Smooth muscle cell (in vitro differentiated cells): ENCODE results near the gene SLC1A7. TPM values are rescaled to one million over a fixed set of nuclear protein-coding genes. Genes with fewer than 3 reads are reported as not detected.

Source experiments
- DNase-seq: peaks from one replicate; lab custom pipeline; 2025; ENCODE audit not compliant: unreplicated experiment; lab: John Stamatoyannopoulos, UW
- H2AFZ ChIP-seq: fragments of 200-600 bp; sonication (generic); 2 replicates; pipeline ENCODE4 v1.6.0; 2016; ENCODE audit warnings: antibody characterized with exemption, low read depth, mild to moderate bottlenecking
- H3F3A ChIP-seq: fragments of 200-600 bp; sonication (generic); 2 replicates; pipeline ENCODE4 v1.6.0; 2017; ENCODE audit warnings: antibody characterized with exemption, low read depth
- H3K27ac ChIP-seq: fragments of 200-600 bp; sonication (generic); 2 replicates; pipeline ENCODE4 v1.5.1; 2016; ENCODE audit warnings: low read depth, mild to moderate bottlenecking
- H3K27me3 ChIP-seq: fragments of 200-600 bp; sonication (generic); 2 replicates; pipeline ENCODE4 v1.6.1; 2016; ENCODE audit warnings: low read depth, mild to moderate bottlenecking
- H3K36me3 ChIP-seq: fragments of 200-600 bp; sonication (generic); 2 replicates; pipeline ENCODE4 v1.5.1; 2016; ENCODE audit warnings: low read depth
- H3K4me1 ChIP-seq: fragments of 200-600 bp; sonication (generic); 2 replicates; pipeline ENCODE4 v1.5.1; 2016; ENCODE audit warnings: low read depth
- H3K4me2 ChIP-seq: fragments of 200-600 bp; sonication (generic); 2 replicates; pipeline ENCODE4 v1.6.0; 2016; ENCODE audit warnings: mild to moderate bottlenecking
- H3K4me3 ChIP-seq: fragments of 200-600 bp; sonication (generic); 2 replicates; pipeline ENCODE4 v1.5.1; 2016; ENCODE audit warnings: mild to moderate bottlenecking
- H3K79me2 ChIP-seq: fragments of 200-600 bp; sonication (generic); 2 replicates; pipeline ENCODE4 v1.6.0; 2016; ENCODE audit warnings: low read depth, mild to moderate bottlenecking
- H3K9ac ChIP-seq: fragments of 200-600 bp; sonication (generic); 2 replicates; pipeline ENCODE4 v1.6.0; 2016; ENCODE audit warnings: low read depth
- H3K9me3 ChIP-seq: fragments of 200-600 bp; sonication (generic); replicated peaks from 2 replicates; pipeline ENCODE4 v1.5.1; 2016; ENCODE audit warnings: low read depth
- H4K20me1 ChIP-seq: fragments of 200-600 bp; sonication (generic); 2 replicates; pipeline ENCODE4 v1.6.0; 2016; ENCODE audit warnings: low read depth
- CTCF ChIP-seq: fragments of 200-600 bp; sonication (generic); IDR thresholded peaks from 2 replicates; pipeline ENCODE4 v1.5.1; 2017; ENCODE audit warnings: borderline replicate concordance, mild to moderate bottlenecking, antibody characterized with exemption; ENCODE audit not compliant: insufficient read depth, poor library complexity, severe bottlenecking
- WGBS: methylation state at CpG from one replicate; pipeline ENCODE4 v1.1.7; 2016; ENCODE audit warnings: low lambda C conversion rate; 5-methylcytosine and 5-hydroxymethylcytosine counted together
- polyA plus RNA-seq: library from polyadenylated mRNA; unstranded; fragments of >200 nt; fragmentation: Nextera tagmentation; extraction: Ambion mirVana; gene quantifications from 2 replicates; pipeline ENCODE4 v1.2.1, GENCODE V29; 2016
- total RNA-seq: library from RNA; depleted of rRNA; stranded (reverse); fragments of >200 nt; gene quantifications from 2 replicates; pipeline ENCODE4 v1.2.3, GENCODE V29; 2014

Gene SLC1A7
- total and polyA plus RNA-seq, 2 experiments from 2014 or later = 0.05 TPM; not detected in 1

GRCh38 chr1:53145619-53145941 lies 3.1 kb upstream of the SLC1A7 start:
- WGBS = 91% methylated on average over 5 of the region's 5 CpGs
- Histone ChIP-seq H3K4me2 (peak overlapping the region; percentile 61), H2AFZ (no peak overlapping the region)

GRCh38 chr1:53145051-53145600 lies 2.7 kb upstream of the SLC1A7 start:
- Histone ChIP-seq H3F3A (peaks cover 7% of the 10 kb centered on the region), H3K4me3 (no peak overlapping the region), H3K36me3 (no peaks in the 10 kb centered on the region), H3K79me2 (no peaks in the 10 kb centered on the region), H3K9ac (no peak overlapping the region), H2AFZ (no peak overlapping the region), H3K4me2 (peak overlapping the region; percentile 61), H3K9me3 (no peaks in the 10 kb centered on the region), H4K20me1 (no peaks in the 10 kb centered on the region), H3K4me1 (peaks cover 4% of the 10 kb centered on the region), H3K27me3 (no peaks in the 10 kb centered on the region), H3K27ac (peak overlapping the region; percentile 49)
- no peak for DNase-seq
- no peak for TF ChIP-seq CTCF
- WGBS = 98% methylated on average over 11 of the region's 11 CpGs

More at GRCh38 chr1:53145619-53145941, 3.1 kb upstream of the SLC1A7 start:
- Histone ChIP-seq H3K9me3 (no peaks in the 10 kb centered on the region), H3F3A (peaks cover 4% of the 10 kb centered on the region), H3K79me2 (no peaks in the 10 kb centered on the region), H4K20me1 (no peaks in the 10 kb centered on the region), H3K4me3 (no peak overlapping the region), H3K9ac (no peak overlapping the region), H3K27me3 (no peaks in the 10 kb centered on the region), H3K36me3 (no peaks in the 10 kb centered on the region), H3K4me1 (no peaks in the 10 kb centered on the region), H3K27ac (peak overlapping the region; percentile 49)
- DNase-seq = no peak
- no peak for TF ChIP-seq CTCF

- no peak overlapping the region for H3K27ac ChIP-seq
- H3K79me2 ChIP-seq = no peaks in the 10 kb centered on the region
- no peak overlapping the region for H3K9ac ChIP-seq
- H2AFZ ChIP-seq = no peak overlapping the region
- H3F3A ChIP-seq = peaks cover 13% of the 10 kb centered on the region
- DNase-seq = no peak
- no peak for TF ChIP-seq CTCF
- H3K9me3 ChIP-seq = no peaks in the 10 kb centered on the region
- no peak overlapping the region for H3K4me3 ChIP-seq
- no peaks in the 10 kb centered on the region for H4K20me1 ChIP-seq
- no peaks in the 10 kb centered on the region for H3K36me3 ChIP-seq
- peaks cover 11% of the 10 kb centered on the region for H3K4me1 ChIP-seq
- H3K27me3 ChIP-seq = no peaks in the 10 kb centered on the region
- H3K4me2 ChIP-seq = no peak overlapping the region
- WGBS = 65% methylated on average over 3 of the region's 3 CpGs
Observed at GRCh38 chr1:53144201-53144600, 1.8 kb upstream of the SLC1A7 start.

- Histone ChIP-seq H3K4me1 (peaks cover 11% of the 10 kb centered on the region), H3K27me3 (no peaks in the 10 kb centered on the region), H2AFZ (no peak overlapping the region), H4K20me1 (no peaks in the 10 kb centered on the region), H3K36me3 (no peaks in the 10 kb centered on the region), H3K4me2 (no peak overlapping the region), H3F3A (peaks cover 13% of the 10 kb centered on the region), H3K9ac (no peak overlapping the region), H3K27ac (no peak overlapping the region), H3K79me2 (no peaks in the 10 kb centered on the region), H3K9me3 (no peaks in the 10 kb centered on the region), H3K4me3 (no peak overlapping the region)
- 71% methylated on average over 4 of the region's 4 CpGs for WGBS
- no peak for TF ChIP-seq CTCF
- no peak for DNase-seq
Observed at GRCh38 chr1:53143527-53143926, 1.1 kb upstream of the SLC1A7 start.
